ENCODE data around the gene SLC26A9. TPM values are rescaled to one million over a fixed set of nuclear protein-coding genes. Genes with fewer than 3 reads are reported as not detected.

The SLC26A9 gene
- polyA plus RNA-seq, 1 of the 3 experiments (the other 2 are of a cell fraction), result not detected

- H3K27me3 ChIP-seq (ENCODE audit: insufficient read depth), result no peaks in the 10 kb centered on the region; the same call in 1 of the 2 replicates
Observed at GRCh38 chr1:205986292-205986691, 43.0 kb upstream of the SLC26A9 start.

DNA sequence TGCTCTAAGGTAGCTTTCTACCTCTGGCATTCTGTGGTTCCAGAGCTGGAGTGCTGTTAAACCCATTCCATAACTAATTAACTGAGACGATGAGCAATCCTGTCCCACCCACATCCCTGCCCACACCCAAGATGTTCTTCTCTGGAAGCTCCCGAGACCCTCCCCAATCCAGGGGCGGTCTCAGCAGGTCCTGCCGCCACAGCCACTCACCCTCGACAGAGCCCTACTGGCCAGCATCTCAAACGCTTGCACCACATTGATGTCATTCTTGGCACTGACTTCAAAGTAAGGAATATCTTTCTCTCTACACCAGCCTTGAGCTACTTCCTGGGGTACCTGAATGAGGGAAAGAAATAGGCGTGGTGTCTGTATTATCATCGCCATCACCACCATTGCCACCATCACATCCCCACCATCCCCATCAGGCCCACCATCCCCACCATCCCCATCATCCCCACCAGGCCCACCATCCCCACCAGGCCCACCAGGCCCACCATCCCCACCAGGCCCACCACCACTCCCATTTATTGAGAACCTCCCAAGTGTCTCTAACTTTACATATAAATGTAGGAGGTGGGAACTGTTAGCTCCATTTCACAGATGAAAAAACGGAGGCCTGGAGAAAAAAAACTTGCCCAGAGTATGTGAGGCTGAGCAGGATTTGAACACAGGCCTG, 42.2 kb upstream of the SLC26A9 start:
- TF ChIP-seq IRF3 (IDR thresholded peaks at IDR 0.05; ENCODE audit: low read depth, low read length) (no peak), USF1 (IDR thresholded peaks at IDR 0.05; ENCODE audit: borderline replicate concordance, low read depth) (no peak), EZH2phosphoT487 (IDR thresholded peaks at IDR 0.05; ENCODE audit: borderline replicate concordance, low read depth) (no peak), EP300 (IDR thresholded peaks at IDR 0.05; ENCODE audit: borderline replicate concordance in 1 of 2, low read depth in 1 of 2, low read length in 1 of 2) (no peak), FOXM1 (IDR thresholded peaks at IDR 0.05; ENCODE audit: low read depth) (no peak), RXRA (IDR thresholded peaks at IDR 0.05; ENCODE audit: borderline replicate concordance, low read depth) (no peak), MAX (IDR thresholded peaks at IDR 0.05; ENCODE audit: low read depth) (no peak), GABPA (IDR thresholded peaks at IDR 0.05; ENCODE audit: low read depth) (no peak)
- TF ChIP-seq, protein P1, sequence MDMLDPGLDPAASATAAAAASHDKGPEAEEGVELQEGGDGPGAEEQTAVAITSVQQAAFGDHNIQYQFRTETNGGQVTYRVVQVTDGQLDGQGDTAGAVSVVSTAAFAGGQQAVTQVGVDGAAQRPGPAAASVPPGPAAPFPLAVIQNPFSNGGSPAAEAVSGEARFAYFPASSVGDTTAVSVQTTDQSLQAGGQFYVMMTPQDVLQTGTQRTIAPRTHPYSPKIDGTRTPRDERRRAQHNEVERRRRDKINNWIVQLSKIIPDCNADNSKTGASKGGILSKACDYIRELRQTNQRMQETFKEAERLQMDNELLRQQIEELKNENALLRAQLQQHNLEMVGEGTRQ (IDR thresholded peaks at IDR 0.05; ENCODE audit: borderline replicate concordance, low read depth, low read length), result no peak
- Histone ChIP-seq H3K9me2 (no peaks in the 10 kb centered on the region), H3K27ac (ENCODE audit: low read depth in 2 of 2, low read length in 1 of 2) (no peak overlapping the region), H3K9ac (no peak overlapping the region), H2AFZ (ENCODE audit: low read depth) (no peak overlapping the region), H3K27me3 (ENCODE audit: insufficient read depth) (no peaks in the 10 kb centered on the region; the same call in 1 of the 2 replicates), H3K36me3 (replicated peaks in 1 of 2; ENCODE audit: control insufficient read depth in 1 of 2, insufficient read depth in 2 of 2, low read length in 1 of 2) (no peaks in the 10 kb centered on the region), H3K9me3 (no peaks in the 10 kb centered on the region), H4K20me1 (ENCODE audit: insufficient read depth) (no peaks in the 10 kb centered on the region), H3K79me2 (ENCODE audit: insufficient read depth) (no peaks in the 10 kb centered on the region), H3F3A (replicated peaks; ENCODE audit: insufficient read depth) (no peaks in the 10 kb centered on the region), H3K4me1 (ENCODE audit: control insufficient read depth in 1 of 2, insufficient read depth in 2 of 2, low read depth in 1 of 2, low read length in 1 of 2) (peaks cover 0 to 1% of the 10 kb centered on the region in 2 experiments; a peak in 1 of 4 replicates), H3K4me2 (no peak overlapping the region), H3K4me3 (ENCODE audit: low read depth in 2 of 2, low read length in 1 of 2) (no peak overlapping the region)
- ChIA-PET POLR2A (no interaction called here), CTCF (interaction anchor here (1.2 to 12.5 kb wide), 5 partner anchors 8 to 193 kb away, joined by 3 to 366 read pairs (median 56); no protein-coding TSS in a partner anchor)
- no peak for DNase-seq
- WGBS (ENCODE audit: low lambda C conversion rate), result 84% methylated on average over 8 of the region's 9 CpGs

More at GRCh38 chr1:205986292-205986691, 43.0 kb upstream of the SLC26A9 start:
- H3K4me2 ChIP-seq, result no peak overlapping the region
- TF ChIP-seq MAX (IDR thresholded peaks at IDR 0.05; ENCODE audit: low read depth) (no peak), TCF12 (IDR thresholded peaks at IDR 0.05) (no peak), GABPA (IDR thresholded peaks at IDR 0.05; ENCODE audit: low read depth) (no peak), POLR2AphosphoS5 (IDR thresholded peaks at IDR 0.05; ENCODE audit: low read depth, low read length) (no peak), FOXJ3 (CRISPR knock-in tag; IDR thresholded peaks at IDR 0.05) (no peak)
- no peaks in the 10 kb centered on the region for H3K9me3 ChIP-seq
- H3K4me1 ChIP-seq (ENCODE audit: control insufficient read depth in 1 of 2, insufficient read depth in 2 of 2, low read depth in 1 of 2, low read length in 1 of 2), result no peaks in the 10 kb centered on the region; a peak in 1 of 4 replicates
- peak overlapping the region in 1 of 2 experiments; percentile 41; a peak in 2 of 4 replicates for H3K27ac ChIP-seq (ENCODE audit: low read depth in 2 of 2, low read length in 1 of 2)
- CTCF ChIA-PET, result interaction anchor here (0.9 to 12.5 kb wide), 7 partner anchors 8 to 193 kb away, joined by 3 to 366 read pairs (median 5); no protein-coding TSS in a partner anchor
- H3K9me2 ChIP-seq, result no peaks in the 10 kb centered on the region
- no peak overlapping the region for H3K4me3 ChIP-seq (ENCODE audit: low read depth in 2 of 2, low read length in 1 of 2)
- H3K36me3 ChIP-seq (replicated peaks in 1 of 2; ENCODE audit: control insufficient read depth in 1 of 2, insufficient read depth in 2 of 2, low read length in 1 of 2), result no peaks in the 10 kb centered on the region
- POLR2A ChIA-PET, result no interaction called here
- no peak overlapping the region for H2AFZ ChIP-seq (ENCODE audit: low read depth)
- no peaks in the 10 kb centered on the region for H3F3A ChIP-seq (replicated peaks; ENCODE audit: insufficient read depth)
- DNase-seq, result no peak
- WGBS (ENCODE audit: low lambda C conversion rate), result 63% methylated on average over 2 of the region's 3 CpGs
- H3K9ac ChIP-seq, result no peak overlapping the region
- no peaks in the 10 kb centered on the region for H4K20me1 ChIP-seq (ENCODE audit: insufficient read depth)
- H3K79me2 ChIP-seq (ENCODE audit: insufficient read depth), result no peaks in the 10 kb centered on the region
